ENCODE results near the gene WDR4. TPM values are rescaled to one million over a fixed set of nuclear protein-coding genes. Genes with fewer than 3 reads are reported as not detected.

Gene WDR4
- total RNA-seq, 1 donor from 2014 or later, result 21.7 TPM

GRCh38 chr21:42868196-42868595, 11.1 kb downstream of the WDR4 start:
- TF ChIP-seq, protein P1, sequence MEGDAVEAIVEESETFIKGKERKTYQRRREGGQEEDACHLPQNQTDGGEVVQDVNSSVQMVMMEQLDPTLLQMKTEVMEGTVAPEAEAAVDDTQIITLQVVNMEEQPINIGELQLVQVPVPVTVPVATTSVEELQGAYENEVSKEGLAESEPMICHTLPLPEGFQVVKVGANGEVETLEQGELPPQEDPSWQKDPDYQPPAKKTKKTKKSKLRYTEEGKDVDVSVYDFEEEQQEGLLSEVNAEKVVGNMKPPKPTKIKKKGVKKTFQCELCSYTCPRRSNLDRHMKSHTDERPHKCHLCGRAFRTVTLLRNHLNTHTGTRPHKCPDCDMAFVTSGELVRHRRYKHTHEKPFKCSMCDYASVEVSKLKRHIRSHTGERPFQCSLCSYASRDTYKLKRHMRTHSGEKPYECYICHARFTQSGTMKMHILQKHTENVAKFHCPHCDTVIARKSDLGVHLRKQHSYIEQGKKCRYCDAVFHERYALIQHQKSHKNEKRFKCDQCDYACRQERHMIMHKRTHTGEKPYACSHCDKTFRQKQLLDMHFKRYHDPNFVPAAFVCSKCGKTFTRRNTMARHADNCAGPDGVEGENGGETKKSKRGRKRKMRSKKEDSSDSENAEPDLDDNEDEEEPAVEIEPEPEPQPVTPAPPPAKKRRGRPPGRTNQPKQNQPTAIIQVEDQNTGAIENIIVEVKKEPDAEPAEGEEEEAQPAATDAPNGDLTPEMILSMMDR (IDR thresholded peaks at IDR 0.05; ENCODE audit: unreplicated experiment), result no peak
- H3K4me3 Mint-ChIP-seq, result no peak overlapping the region
- no peak overlapping the region for H3K27ac Mint-ChIP-seq
- no peak for DNase-seq (ENCODE audit: low spot score in 2 of 2, unreplicated experiment in 2 of 2)
- no peaks in the 10 kb centered on the region for H3K4me1 Mint-ChIP-seq
- H3K36me3 Mint-ChIP-seq, result peaks cover 30% of the 10 kb centered on the region
- no peaks in the 10 kb centered on the region for H3K9me3 Mint-ChIP-seq
- H3K27me3 Mint-ChIP-seq (ENCODE audit: low read depth), result no peaks in the 10 kb centered on the region

GRCh38 chr21:42865776-42866160, 13.6 kb downstream of the WDR4 start:
- H3K27ac Mint-ChIP-seq, result no peak overlapping the region
- no peaks in the 10 kb centered on the region for H3K27me3 Mint-ChIP-seq (ENCODE audit: low read depth)
- no peak for DNase-seq (ENCODE audit: low spot score in 2 of 2, unreplicated experiment in 2 of 2)
- no peak overlapping the region for H3K4me3 Mint-ChIP-seq
- H3K4me1 Mint-ChIP-seq, result no peaks in the 10 kb centered on the region
- H3K9me3 Mint-ChIP-seq, result no peaks in the 10 kb centered on the region
- TF ChIP-seq, protein P1 (IDR thresholded peaks at IDR 0.05; ENCODE audit: unreplicated experiment), result no peak
- peaks cover 28% of the 10 kb centered on the region for H3K36me3 Mint-ChIP-seq

- Mint-ChIP-seq H3K27me3 (ENCODE audit: low read depth) (no peaks in the 10 kb centered on the region), H3K9me3 (no peaks in the 10 kb centered on the region), H3K27ac (peak overlapping the region; percentile 25), H3K4me3 (no peak overlapping the region), H3K4me1 (no peaks in the 10 kb centered on the region), H3K36me3 (peaks cover 26% of the 10 kb centered on the region)
- TF ChIP-seq, protein P1 (IDR thresholded peaks at IDR 0.05; ENCODE audit: unreplicated experiment), result no peak
- DNase-seq (ENCODE audit: low spot score in 2 of 2, unreplicated experiment in 2 of 2), result no peak
These were observed 14.2 kb downstream of the WDR4 start for GRCh38 chr21:42864815-42865775.

GRCh38 chr21:42864286-42864685, 15.1 kb downstream of the WDR4 start:
- Mint-ChIP-seq H3K36me3 (peaks cover 22% of the 10 kb centered on the region), H3K4me1 (no peaks in the 10 kb centered on the region), H3K27ac (no peak overlapping the region), H3K9me3 (no peaks in the 10 kb centered on the region), H3K27me3 (ENCODE audit: low read depth) (no peaks in the 10 kb centered on the region), H3K4me3 (no peak overlapping the region)
- DNase-seq (ENCODE audit: low spot score in 2 of 2, unreplicated experiment in 2 of 2), result no peak
- TF ChIP-seq, protein P1 (IDR thresholded peaks at IDR 0.05; ENCODE audit: unreplicated experiment), result no peak

- DNase-seq (ENCODE audit: low spot score in 2 of 2, unreplicated experiment in 2 of 2), result no peak
- no peak overlapping the region for H3K27ac Mint-ChIP-seq
These were observed 15.9 kb downstream of the WDR4 start for GRCh38 chr21:42863504-42863870.

More at GRCh38 chr21:42863504-42863870, 15.9 kb downstream of the WDR4 start:
- no peaks in the 10 kb centered on the region for H3K27me3 Mint-ChIP-seq (ENCODE audit: low read depth)
- H3K36me3 Mint-ChIP-seq, result peaks cover 26% of the 10 kb centered on the region
- no peak overlapping the region for H3K4me3 Mint-ChIP-seq
- TF ChIP-seq, protein P1 (IDR thresholded peaks at IDR 0.05; ENCODE audit: unreplicated experiment), result no peak
- no peaks in the 10 kb centered on the region for H3K4me1 Mint-ChIP-seq
- H3K9me3 Mint-ChIP-seq, result no peaks in the 10 kb centered on the region
